ENCODE results near the gene EXD3.
"Not testable (repeated sequence)": the region's sequence is repeated elsewhere in the genome, so short reads cannot be mapped to it uniquely, and the experiment has no call there.

Gene EXD3

GRCh38 chr9:137327641-137328550 lies 95.1 kb downstream of the EXD3 start:
- not testable (repeated sequence) for DNase-seq

- DNase-seq: no peak
Measured at GRCh38 chr9:137326445-137327065, 96.4 kb downstream of the EXD3 start.

- DNase-seq: no peak
Measured at GRCh38 chr9:137325799-137326198, 97.2 kb downstream of the EXD3 start.

- DNase-seq: no peak
Measured at GRCh38 chr9:137325124-137325523, 97.8 kb downstream of the EXD3 start.

- no peak for DNase-seq
Measured at GRCh38 chr9:137323531-137324331, 99.2 kb downstream of the EXD3 start.

GRCh38 chr9:137321726-137322361 lies 101.1 kb downstream of the EXD3 start:
- no peak for DNase-seq

GRCh38 chr9:137320555-137321384 lies 102.2 kb downstream of the EXD3 start:
- DNase-seq: peak; percentile 68

- DNase-seq: peak; percentile 53
Measured at GRCh38 chr9:137319739-137320551, 103.0 kb downstream of the EXD3 start.

GRCh38 chr9:137319011-137319738 lies 103.8 kb downstream of the EXD3 start:
- DNase-seq: no peak

- DNase-seq: no peak
Measured at GRCh38 chr9:137318602-137319001, 104.4 kb downstream of the EXD3 start.

- DNase-seq: no peak
Measured at GRCh38 chr9:137317718-137318511, 105.0 kb downstream of the EXD3 start.

GRCh38 chr9:137317021-137317717 lies 105.8 kb downstream of the EXD3 start:
- DNase-seq: peak; percentile 55

GRCh38 chr9:137316012-137316981 lies 106.7 kb downstream of the EXD3 start:
- peak; percentile 64 for DNase-seq

GRCh38 chr9:137315581-137316011 lies 107.4 kb downstream of the EXD3 start:
- peak; percentile 53 for DNase-seq

- DNase-seq: peak; percentile 41
Measured at GRCh38 chr9:137314561-137315560, 108.1 kb downstream of the EXD3 start.

- peak; percentile 42 for DNase-seq
Measured at GRCh38 chr9:137313956-137314560, 108.9 kb downstream of the EXD3 start.
